HG03575 (cell line): ENCODE data around the gene FNDC5.

Experiments used
- ATAC-seq: cut with Tn5 transposase; IDR thresholded peaks from one replicate; pipeline ENCODE4 v1.9.1; 2021; ENCODE audit not compliant: unreplicated experiment, insufficient number of reproducible peaks, low FRiP score; ENCODE audit errors: extremely low read depth

FNDC5 gene

DNA sequence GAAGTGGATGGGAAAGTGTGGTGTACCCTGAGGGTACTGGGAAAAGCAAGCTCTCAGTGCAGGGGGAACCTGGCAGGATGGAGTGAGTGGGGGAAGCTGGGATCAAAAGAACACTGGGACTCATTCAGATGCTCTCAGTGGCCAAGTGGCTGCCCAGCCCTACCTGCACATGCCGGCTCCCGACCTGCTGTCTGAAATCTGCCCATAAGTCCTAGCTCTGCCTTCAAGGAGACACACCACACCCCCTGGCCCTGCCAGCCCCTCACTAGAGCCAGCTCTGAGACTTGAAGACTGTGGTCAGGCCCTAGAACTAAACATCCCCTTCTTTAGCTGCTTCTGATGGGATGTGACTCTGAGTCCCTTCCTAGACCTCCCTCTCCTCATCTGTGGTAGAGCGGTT, 28.2 kb upstream of the FNDC5 start:
- ATAC-seq, result no peak

DNA sequence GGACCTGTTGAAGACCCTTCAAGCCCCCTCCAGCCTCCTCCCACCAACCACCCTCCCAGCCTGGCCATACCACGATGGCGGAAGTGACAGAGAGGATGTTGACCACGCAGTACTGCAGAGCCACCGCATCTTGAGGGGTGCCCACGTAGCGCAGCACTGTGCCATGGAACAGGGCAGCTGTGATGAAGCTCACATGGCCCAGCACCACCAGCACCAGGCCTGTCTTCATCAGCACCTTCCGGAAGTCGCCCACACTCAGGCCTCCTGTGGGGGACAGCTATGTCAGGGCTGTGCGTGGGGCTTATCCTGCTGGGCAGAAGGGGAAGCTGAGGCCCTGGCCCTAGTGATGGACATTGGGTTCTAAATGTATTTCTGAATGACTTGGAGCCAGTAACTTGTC, 27.3 kb upstream of the FNDC5 start:
- ATAC-seq, result no peak

DNA sequence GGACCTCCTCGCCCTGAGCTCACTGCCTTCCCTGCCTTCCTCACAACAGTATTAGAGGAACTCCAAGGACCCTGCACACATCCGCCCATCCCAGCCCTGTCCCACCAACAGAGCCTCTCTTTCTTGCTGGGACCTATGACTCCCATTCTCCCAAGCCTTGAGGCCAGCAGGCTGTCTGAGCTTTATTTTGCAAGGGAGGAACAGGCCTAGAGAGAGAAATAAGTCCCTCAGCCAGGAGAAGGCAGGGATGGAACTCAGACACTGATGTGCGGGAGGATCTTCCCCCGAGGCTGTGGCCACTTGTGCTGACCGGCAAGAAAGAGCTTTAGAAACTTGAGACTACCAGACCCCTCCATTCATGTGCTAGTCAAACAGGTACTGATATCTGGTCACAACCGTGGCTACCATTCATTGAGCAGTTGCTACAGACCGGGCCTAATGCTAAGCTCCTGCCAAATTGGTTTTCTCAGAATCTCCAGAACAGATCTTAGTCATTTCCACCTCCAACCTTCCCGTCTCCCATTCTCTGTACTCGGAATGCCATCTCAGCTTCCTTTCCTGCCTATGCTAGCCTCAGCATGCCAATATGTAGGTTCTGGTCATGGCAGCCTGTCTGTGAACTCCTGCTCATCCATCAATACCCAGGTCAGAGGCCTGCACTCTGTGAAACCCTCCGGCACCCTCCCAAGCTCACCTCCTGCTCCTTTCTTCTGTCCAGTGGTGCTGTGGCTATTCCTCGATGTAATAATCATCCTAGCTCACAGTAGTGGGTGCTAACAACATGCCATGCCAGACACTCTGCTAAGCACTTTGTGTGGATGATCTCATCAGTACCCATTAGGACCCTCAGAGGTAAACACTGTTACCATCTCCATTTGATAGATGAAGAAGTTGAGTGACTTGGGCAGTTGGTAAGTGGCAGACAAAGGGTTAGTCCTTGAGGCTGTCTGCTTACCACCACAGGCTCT, 26.7 kb upstream of the FNDC5 start:
- no peak for ATAC-seq

DNA sequence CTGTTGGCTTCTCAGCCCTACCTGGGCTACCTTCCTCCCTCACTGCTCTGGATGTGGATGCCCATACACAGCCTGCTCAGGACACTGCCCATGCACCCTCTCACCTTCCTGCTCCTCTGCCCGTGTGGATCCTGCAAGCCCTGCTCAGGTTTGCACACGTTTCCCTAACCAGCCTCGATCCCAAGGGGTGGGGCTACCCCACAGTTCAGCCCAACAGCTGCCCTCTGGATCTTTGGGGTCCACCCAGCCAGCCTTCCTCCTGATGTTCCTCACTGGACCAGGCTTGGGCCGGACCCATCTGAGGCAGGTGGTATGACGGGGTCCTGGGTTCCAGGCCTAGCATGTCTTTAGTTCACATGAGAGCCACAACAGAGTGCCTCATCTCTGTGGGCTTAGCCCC, 25.7 kb upstream of the FNDC5 start:
- no peak for ATAC-seq

DNA sequence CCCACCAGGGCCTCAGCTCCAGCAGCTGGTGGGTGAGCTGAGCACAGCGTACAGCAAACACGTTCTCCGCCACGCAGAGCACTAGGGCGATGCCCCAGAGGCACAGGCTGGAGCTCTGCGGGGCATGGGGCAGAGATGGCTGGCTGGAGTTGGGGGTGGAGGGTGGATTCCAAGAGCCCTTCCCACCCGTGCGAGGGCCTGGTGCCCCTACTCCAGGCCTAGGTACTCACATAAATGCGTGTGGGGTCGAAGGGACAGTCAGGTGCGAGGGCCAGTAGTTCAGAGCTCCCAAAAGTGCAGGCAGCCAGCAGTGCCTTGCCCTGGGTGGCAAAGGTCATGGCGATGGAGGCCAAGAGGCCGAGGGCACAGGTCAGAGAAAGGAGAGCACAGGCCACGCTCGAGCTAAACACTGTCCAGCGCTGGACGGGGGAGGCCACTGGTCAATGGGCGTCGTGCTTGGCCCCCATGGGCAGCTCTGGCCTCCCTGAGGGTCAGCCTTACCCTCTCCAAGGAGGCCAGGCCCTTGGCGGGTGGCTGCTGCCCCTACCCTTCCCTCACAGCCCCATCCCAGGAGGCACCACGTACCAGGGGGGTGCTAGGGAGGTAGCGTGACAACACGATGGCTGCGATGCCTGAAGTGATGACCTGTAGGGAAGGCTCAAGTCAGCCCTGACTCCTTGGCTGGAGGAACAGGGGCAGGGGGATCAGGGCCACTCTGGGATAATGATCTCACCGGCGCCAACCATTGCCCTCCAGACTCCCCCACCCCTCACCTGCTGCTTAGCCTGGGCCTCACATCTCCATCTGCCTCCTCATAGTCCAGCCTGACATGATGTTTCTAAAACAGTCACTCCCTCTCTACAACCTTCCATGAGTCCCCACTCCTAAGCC, 24.9 kb upstream of the FNDC5 start:
- no peak for ATAC-seq

DNA sequence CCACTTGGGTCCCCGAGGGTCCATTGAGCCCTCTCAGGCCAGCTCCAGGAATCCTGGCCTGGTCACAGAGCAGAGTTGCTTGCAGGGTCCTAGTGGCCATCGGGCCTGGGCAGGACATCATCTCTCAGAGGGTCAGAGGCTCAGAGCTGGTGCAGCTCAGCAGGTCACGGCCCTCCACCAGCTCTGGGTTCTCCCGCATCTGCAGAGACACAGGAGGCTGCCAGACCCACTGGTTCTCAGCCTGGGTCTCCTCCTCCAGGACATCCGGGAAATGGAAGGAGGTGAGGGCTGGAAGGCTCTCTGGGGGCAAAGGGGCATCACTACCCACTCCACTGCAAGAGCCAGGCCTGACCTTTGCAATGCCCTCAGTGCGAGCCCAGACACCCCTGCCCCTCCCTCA, 24.0 kb upstream of the FNDC5 start:
- ATAC-seq, result no peak

DNA sequence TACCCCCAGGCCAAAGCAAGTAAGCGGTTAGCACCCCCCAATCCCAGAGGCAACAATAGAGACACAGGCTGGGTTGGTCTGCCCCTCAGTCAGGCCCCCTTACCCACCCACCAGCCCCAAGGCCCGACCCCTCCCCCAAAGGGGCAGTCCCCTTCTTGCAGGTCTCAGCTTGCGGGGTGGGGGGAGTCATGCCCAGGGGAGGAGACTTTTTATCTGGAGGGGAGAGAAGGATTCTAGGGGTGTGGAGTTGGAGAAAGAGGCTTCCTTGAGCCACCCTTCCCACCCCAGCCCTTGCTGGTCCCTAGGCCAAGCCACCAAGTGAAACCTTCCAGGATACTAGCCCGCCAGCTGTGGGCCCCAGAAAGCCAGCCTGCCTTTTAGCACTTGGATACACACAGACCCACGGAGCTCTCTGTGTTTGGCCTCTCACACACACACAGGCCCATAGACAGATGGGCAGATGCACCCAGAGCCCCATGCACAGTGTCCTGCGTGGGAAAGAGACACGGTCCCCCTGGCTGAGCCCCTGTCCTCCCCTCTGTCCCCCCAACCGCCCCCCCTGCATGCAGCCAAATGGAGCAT, 23.4 kb upstream of the FNDC5 start:
- ATAC-seq, result no peak

DNA sequence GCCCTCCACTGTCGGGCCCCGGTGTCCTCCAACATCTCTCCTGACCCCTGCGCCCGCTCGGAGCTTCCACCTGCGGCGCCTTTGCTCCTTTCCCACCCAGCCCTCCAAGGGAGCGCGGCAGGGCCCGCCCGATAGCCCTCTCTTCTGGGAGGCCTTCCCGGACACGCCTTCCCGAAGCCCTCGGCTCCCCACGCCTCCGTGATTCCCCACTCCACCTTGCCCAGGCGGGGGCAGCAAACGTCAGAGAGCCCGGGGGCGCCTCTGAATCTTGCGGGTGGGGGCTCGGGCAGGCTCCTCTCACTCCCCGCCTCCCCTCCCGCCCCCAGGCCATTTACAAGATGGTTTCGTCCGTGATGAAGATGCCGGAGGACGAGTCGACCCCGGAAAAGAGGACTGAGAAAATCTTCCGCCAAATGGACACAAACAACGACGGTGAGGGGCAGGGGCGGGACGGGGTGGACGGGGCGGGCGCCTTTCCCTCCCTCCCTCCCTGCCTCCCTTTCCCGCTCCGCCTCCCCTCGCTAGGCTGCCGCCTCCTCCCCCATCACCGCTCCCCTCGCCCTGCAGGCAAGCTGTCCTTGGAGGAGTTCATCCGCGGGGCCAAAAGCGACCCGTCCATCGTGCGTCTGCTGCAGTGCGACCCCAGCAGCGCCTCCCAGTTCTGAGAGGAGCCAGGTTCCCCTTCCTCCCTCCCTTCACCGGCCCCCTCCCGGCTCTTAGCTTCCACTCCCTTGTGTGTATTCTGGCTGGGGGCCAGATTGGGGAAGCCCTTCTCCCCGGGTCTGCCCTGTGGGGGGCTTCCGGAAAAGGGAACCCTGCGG, 22.7 kb upstream of the FNDC5 start:
- ATAC-seq, result no peak

DNA sequence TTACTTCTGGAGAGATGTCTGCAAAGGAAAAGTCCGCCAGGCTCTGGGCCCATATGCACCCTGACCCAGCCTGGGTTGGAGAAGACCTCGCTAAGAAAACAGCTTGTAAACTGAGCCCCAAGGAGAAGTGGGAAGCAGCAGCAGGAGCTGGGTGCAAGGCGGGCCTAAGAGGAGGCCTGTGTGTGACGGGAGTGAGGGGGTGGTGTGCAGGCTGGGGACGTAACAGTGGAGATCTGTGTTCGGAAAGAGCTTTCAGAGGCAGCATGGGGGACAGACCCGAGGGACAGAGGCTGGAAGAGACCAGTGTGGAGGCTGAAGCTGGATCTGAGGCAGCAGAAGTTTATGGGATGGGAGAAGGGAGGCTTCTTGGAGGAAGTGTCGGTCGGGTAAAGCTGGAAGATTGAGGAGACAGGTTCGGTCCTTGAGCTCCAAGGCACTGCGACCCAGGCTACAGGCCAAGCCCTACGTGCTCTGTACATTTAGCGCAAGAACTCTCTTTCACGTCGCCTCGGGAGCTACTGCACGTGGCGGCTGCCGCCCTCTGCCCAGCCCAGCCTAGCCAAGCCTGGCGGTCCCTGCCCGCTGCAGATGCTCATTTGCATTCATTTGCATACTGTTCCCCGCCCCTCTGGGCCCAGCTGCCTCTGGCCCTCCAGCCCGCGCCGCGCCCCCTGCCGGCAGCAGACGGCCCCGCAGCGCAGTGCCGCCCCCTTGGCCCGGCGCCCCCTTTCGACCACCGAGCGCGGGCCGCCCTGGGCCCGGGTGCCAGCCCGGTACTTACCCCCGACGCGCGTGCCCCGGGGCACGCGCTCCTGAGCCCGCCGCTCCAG, 21.9 kb upstream of the FNDC5 start:
- no peak for ATAC-seq

DNA sequence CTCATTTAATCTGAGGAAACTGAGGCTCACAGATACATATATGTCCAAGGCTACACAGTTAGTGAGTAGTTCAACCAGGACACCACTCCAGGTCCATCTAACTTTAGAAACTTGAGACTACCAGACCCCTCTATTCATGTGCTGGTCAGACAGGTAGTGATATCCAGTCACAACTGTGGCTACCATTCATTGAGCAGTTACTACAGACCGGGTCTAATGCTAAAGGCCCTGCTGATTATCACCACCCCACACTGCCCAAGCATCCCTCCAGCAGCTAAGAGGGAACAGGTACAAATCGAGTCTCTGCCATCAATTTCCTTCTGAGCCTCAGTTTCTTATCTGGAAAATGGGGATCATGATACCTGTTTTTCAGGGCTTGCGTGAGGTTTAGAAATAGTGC, 20.9 kb upstream of the FNDC5 start:
- ATAC-seq, result no peak

DNA sequence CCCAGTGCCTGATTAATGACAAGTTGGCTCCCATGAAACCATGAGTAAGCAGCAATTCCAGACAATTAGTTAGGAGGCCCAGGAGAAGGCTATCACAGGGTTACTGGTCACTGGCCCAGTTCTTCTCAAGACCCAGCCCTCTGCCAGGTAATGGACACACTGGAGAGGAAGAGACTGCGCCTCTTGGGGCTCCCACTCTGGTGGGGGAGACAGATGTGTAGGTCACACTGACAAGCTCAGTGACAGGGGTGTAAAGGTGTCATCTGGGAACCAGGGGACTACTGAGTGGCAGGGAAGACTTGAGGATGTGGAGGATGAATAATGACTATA, 20.5 kb upstream of the FNDC5 start:
- no peak for ATAC-seq

DNA sequence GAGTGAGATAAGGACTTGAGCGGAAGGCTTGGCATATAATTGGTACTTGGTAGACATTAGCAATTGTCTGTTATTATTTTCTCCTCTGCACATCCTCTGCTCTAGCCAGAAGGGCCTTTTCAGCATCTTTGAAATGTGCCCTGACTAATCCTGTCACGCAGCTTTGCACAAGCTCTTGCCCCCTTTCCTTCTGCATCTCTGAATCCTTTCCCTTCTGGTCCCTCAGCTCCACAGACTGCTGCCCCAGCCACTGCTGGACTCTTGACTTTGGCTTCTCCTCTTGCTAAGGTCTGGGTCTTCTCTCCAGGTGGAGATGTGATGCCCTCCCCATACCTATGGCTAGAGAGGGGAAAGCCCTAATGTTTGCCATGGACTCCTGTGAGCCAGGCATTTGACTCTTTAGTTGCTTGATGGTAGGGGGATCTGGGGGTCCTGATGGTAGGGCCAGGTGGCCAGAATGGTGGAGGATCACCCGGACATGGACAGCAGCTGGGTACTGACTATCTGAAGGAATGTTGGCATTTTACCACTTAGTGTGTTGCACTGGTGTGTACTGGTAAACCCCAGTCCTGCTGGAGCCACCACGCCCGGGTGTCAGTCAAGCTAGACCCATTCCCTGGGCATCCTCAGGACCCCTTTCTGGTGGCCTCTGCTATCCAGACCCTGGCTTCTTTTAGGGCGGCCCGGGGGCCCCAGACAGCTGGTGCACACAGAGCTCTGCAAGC, 20.0 kb upstream of the FNDC5 start:
- no peak for ATAC-seq

DNA sequence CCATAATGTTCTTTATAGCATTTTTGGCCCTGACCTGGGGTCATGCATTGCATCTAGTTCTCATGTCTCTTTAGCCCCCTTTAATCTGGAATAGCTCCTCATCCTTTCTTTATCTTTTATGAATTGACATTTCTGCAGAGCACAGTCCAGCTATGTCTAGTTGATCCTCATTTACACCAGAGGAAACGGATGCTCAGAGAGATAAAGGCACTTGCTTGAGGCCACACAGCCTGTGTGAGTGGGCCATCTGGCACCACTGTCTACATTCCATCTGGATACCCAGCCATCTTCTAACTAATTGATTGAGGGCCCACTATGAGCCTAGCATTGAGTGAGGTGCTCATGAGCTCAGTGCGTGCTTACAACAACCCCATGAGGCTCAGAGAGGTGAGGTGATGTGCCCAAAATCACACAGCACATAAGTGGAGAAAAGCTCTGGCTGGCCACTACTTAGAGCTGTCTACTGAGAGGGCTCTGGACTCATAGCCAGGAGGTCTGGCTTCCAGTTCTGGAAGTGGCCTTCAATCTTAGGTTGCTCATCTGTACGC, 19.1 kb upstream of the FNDC5 start:
- ATAC-seq, result no peak

DNA sequence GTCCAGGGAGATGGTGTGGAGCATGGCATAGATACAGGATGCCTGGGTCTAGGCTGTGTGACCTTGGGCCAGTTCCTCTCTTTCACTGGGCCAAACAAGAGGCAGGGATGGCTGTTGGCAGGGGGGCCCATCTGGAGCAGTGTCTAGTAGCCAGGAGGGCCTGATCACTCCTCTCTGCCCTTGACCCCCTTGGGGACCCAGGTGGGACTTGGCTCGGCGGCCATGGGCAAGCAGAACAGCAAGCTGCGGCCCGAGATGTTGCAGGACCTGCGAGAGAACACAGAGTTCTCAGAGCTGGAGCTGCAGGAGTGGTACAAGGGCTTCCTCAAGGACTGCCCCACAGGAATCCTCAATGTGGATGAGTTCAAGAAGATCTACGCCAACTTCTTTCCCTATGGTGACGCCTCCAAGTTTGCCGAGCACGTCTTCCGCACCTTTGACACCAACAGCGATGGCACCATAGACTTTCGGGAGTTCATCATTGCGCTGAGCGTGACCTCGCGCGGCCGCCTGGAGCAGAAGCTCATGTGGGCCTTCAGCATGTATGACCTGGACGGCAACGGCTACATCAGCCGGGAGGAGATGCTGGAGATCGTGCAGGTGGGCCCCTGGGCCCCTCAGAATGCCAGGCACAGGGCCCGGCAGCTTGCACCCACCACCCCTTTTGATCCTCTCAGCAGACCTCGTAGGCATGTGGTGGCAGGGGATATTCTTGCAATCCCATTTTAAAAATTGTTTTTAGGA, 18.1 kb upstream of the FNDC5 start:
- ATAC-seq, result no peak

DNA sequence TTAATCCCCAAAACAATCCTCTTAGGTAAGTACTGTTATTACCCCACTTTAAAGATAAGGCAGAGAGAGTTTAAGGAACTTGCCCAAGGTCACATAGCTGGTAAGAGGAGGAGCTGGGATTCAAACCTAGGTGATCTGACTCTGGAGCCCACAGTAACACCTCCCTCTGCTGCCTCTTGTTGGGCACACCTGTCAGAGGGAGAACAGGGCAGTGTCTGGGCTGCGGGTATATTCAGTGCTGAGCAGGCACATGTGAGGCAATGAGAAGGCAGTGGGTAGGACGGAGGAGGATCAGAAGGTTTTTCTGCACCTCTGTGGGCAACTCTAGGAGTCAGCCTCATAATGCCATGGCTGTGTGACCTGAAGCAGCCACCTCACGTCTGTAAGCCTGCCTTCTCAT, 17.4 kb upstream of the FNDC5 start:
- ATAC-seq, result no peak

DNA sequence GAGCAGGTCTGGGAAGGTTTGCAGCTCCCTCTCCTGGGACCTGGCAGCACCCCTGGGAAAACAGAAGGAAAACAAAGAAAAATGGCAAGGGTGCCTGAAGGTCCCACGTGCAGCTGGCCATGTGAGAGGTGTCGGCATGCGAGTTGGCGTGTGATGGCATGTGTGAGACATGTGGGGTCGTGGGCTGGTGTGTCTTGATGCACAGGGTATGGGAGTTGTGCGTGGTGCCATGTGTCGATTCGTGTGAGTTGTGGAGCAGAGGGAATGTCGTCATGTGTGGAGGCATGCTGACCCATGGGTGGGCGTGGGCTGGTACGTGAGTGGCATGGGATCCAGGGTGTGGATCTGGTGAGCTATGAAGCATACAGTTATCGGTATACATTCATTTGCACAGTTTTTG, 16.9 kb upstream of the FNDC5 start:
- ATAC-seq, result no peak
